ENCODE data around the gene OSTF1.

Gene OSTF1

DNA sequence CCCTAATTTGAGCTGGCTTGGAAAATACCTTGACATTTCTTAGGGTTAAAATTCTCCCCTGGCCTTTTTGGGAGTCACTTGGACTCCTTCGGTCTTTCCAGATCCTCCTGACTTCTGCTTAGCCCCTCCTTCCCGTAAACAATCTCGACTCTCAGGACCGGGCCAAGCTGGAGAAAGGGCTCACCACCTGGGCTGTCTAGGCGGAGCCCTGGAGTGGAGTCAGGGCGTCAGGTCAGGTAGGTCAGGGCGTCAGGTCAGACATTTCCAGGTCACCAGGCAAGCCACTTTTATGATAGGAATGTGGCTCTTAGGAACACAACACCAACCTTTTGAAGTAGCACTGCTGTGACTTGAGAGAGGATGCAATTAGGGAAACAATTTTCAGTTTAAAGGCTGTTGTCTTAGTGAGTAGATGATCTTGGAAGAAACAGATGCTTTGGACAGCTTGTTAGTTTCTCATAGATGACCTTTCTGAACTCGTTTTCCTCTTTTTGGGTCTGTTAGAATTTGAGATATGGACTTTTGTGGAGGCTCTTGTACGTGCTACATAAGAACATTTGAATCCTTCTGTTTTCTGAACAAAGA lies 12.8 kb downstream of the OSTF1 start:
- DNase-seq (ENCODE audit: low read depth), result no peak
- H3K4me3 ChIP-seq (ENCODE audit: low read depth, low read length), result no peak overlapping the region
- TF ChIP-seq POLR2A (IDR thresholded peaks at IDR 0.05; ENCODE audit: extremely low read depth, insufficient read length), result no peak
- TF ChIP-seq, protein P1, sequence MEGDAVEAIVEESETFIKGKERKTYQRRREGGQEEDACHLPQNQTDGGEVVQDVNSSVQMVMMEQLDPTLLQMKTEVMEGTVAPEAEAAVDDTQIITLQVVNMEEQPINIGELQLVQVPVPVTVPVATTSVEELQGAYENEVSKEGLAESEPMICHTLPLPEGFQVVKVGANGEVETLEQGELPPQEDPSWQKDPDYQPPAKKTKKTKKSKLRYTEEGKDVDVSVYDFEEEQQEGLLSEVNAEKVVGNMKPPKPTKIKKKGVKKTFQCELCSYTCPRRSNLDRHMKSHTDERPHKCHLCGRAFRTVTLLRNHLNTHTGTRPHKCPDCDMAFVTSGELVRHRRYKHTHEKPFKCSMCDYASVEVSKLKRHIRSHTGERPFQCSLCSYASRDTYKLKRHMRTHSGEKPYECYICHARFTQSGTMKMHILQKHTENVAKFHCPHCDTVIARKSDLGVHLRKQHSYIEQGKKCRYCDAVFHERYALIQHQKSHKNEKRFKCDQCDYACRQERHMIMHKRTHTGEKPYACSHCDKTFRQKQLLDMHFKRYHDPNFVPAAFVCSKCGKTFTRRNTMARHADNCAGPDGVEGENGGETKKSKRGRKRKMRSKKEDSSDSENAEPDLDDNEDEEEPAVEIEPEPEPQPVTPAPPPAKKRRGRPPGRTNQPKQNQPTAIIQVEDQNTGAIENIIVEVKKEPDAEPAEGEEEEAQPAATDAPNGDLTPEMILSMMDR (IDR thresholded peaks at IDR 0.05; ENCODE audit: low read depth, low read length), result no peak
- TF ChIP-seq, protein P2, sequence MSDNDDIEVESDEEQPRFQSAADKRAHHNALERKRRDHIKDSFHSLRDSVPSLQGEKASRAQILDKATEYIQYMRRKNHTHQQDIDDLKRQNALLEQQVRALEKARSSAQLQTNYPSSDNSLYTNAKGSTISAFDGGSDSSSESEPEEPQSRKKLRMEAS (IDR thresholded peaks at IDR 0.05; ENCODE audit: low read depth, low read length), result no peak
- no peak for TF ChIP-seq MYC (IDR thresholded peaks at IDR 0.05; ENCODE audit: low read depth, low read length)

DNA sequence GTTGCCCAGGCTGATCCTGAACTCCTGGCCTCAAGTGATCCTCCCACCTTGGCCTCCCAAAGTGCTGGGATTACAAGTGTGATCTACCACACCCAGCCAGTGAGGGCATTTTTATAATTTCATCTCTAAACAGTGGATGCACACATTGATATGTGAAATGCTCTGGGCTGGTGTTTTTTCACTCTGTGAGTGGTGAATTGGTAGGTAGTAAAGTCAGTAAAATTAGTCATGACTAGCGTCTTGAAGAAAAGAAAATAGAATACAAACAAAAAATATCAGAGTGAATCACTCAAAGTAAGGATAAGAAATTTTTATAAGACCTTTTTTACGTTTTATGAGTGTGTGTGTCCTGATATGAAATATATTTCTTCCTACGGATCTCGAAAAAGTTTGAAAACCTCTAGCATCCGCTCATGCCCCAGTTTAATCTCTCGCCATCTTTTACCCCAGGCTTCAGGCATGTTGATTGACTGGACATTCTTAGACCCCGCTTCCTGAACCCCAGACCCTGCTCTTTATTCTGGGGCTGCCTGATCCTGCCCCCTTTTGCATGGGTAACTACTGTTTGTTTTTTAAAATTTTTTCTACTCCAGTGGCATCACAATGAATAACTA lies 14.0 kb downstream of the OSTF1 start:
- no peak for TF ChIP-seq MYC (IDR thresholded peaks at IDR 0.05; ENCODE audit: low read depth, low read length)
- TF ChIP-seq, protein P2 (IDR thresholded peaks at IDR 0.05; ENCODE audit: low read depth, low read length), result no peak
- TF ChIP-seq, protein P1 (IDR thresholded peaks at IDR 0.05; ENCODE audit: low read depth, low read length), result no peak
- TF ChIP-seq POLR2A (IDR thresholded peaks at IDR 0.05; ENCODE audit: extremely low read depth, insufficient read length), result no peak
- DNase-seq (ENCODE audit: low read depth), result no peak
- H3K4me3 ChIP-seq (ENCODE audit: low read depth, low read length), result no peak overlapping the region

DNA sequence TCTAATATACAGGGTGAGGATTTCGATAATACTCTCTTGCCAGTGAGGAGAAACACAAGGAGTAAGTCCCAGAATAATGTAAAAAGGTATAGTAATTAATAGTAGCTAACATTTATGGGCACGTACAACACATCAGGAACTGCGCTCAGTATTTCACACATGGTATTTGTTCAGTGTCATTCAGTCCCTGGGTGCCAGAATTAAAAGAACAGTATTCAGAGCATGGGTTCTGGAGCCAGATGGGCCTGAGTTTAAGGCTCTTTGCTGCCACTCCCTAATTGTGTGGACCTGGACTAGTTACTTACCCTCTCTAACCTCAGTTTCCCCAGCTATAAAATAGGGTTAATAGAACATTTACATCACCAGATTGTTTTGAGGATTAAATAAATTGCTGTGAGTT lies 16.3 kb downstream of the OSTF1 start:
- no peak for DNase-seq (ENCODE audit: low read depth)
- no peak overlapping the region for H3K4me3 ChIP-seq (ENCODE audit: low read depth, low read length)
- TF ChIP-seq POLR2A (IDR thresholded peaks at IDR 0.05; ENCODE audit: extremely low read depth, insufficient read length) (no peak), MYC (IDR thresholded peaks at IDR 0.05; ENCODE audit: low read depth, low read length) (no peak)
- TF ChIP-seq, protein P2 (IDR thresholded peaks at IDR 0.05; ENCODE audit: low read depth, low read length), result no peak
- TF ChIP-seq, protein P1 (IDR thresholded peaks at IDR 0.05; ENCODE audit: low read depth, low read length), result no peak

DNA sequence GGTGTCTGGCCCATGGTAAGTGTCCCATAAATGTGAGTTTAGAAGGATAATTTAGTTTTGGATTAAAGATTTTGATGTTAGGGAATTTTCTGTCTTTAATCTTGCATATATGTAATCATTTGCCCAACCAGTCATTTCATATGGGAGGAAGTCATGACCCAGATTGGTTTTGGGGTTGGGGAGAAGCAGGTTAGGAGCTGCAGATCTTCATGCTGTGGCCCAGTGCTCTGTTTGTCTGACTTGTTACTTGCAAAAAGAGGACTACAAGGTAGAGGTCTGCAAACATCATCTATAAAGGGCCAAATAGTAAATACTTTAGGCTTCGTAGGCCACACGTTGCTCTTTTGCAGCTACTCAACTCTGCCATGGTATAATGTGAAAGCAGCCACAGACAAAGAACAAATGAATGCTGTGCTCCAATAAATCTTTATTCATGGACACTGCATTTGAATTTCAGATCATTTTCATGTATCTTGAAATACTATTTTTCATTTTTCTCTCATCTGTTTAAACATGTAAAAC lies 16.8 kb downstream of the OSTF1 start:
- TF ChIP-seq MYC (IDR thresholded peaks at IDR 0.05; ENCODE audit: low read depth, low read length) (no peak), POLR2A (IDR thresholded peaks at IDR 0.05; ENCODE audit: extremely low read depth, insufficient read length) (no peak)
- TF ChIP-seq, protein P2 (IDR thresholded peaks at IDR 0.05; ENCODE audit: low read depth, low read length), result no peak
- TF ChIP-seq, protein P1 (IDR thresholded peaks at IDR 0.05; ENCODE audit: low read depth, low read length), result no peak
- DNase-seq (ENCODE audit: low read depth), result no peak
- no peak overlapping the region for H3K4me3 ChIP-seq (ENCODE audit: low read depth, low read length)

DNA sequence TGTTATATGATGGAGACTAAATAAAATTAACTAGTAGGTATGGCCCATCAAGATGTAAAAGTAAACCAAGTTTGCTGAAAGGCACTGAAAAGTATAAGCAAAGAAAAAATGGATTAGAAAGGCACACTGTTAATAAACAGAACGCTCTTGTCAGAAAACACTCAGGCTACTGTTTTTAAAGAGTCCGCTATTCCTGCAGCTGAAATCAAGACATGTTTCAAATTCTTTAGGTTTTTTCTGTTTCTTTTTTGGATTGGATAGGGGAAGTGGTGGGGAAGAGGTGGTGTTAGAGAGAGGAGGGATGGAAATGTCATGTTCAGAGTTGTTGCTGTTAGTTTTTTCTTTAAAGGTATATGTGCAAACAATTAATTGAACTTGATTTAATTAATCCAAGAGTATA lies 17.5 kb downstream of the OSTF1 start:
- DNase-seq (ENCODE audit: low read depth), result no peak
- H3K4me3 ChIP-seq (ENCODE audit: low read depth, low read length), result no peak overlapping the region
- no peak for TF ChIP-seq POLR2A (IDR thresholded peaks at IDR 0.05; ENCODE audit: extremely low read depth, insufficient read length)
- TF ChIP-seq, protein P1 (IDR thresholded peaks at IDR 0.05; ENCODE audit: low read depth, low read length), result no peak
- no peak for TF ChIP-seq MYC (IDR thresholded peaks at IDR 0.05; ENCODE audit: low read depth, low read length)
- TF ChIP-seq, protein P2 (IDR thresholded peaks at IDR 0.05; ENCODE audit: low read depth, low read length), result no peak

All from NB4 (cell line).